HepG2 (cell line): ENCODE results near the gene NME7. TPM values are rescaled to one million over a fixed set of nuclear protein-coding genes. Genes with fewer than 3 reads are reported as not detected.

ENCODE experiments used
- ATAC-seq: fragments of 200-7000 bp; cut with Tn5 transposase; 3 replicates; pipeline ENCODE4 v1.9.1; 2020; ENCODE audit warnings: mild to moderate bottlenecking, moderate library complexity
- BruUV-seq: library from RNA; stranded (reverse); fragments of 400-500 nt; replicated peaks from 2 replicates; lab custom pipeline; 2021; lab: Mats Ljungman, UMichigan
- CTCF ChIA-PET: fragments of 300-600 bp; formaldehyde crosslinking; extraction: SDS; loops from one replicate; lab custom pipeline; 2021; ENCODE audit warnings: low total read pairs, inconsistent platforms, low intra/inter-chr PET ratio; lab: Yijun Ruan, JAX
- POLR2A ChIA-PET: fragments of 350-600 bp; sonication (Branson Sonifier 250); formaldehyde crosslinking; loops from one replicate; lab custom pipeline; 2020; ENCODE audit warnings: antibody characterized with exemption, inconsistent platforms; lab: Yijun Ruan, JAX
- DNase-seq: peaks from one replicate; pipeline ENCODE4 v3.0.0-alpha.2; 2015; ENCODE audit warnings: low spot score
- FAIRE-seq: peaks from 3 replicates; lab custom pipeline; 2011; peaks lifted over from hg19 to GRCh38; lab: Jason Lieb, UNC
- H2AFZ ChIP-seq: one replicate; pipeline ENCODE4 v1.6.1; 2011; ENCODE audit warnings: low read length, inconsistent platforms
- H3K27ac ChIP-seq: fragments of 300-600 bp; 3 replicates; pipeline ENCODE4 v1.8.0; 2011; ENCODE audit warnings: mixed run types, mild to moderate bottlenecking, mixed read lengths, low read length, inconsistent platforms; ENCODE audit not compliant: insufficient read depth; ENCODE audit errors: extremely low read length
- H3K27me3 ChIP-seq, 2 experiments: fragments of 200-600 bp in 1 of 2; 2 replicates in 1 of 2; 3 replicates in 1 of 2; pipeline versions ENCODE4 v1.6.0 to v1.8.0; 2011; ENCODE audit warnings: low read length in 2 of 2, mild to moderate bottlenecking in 2 of 2, moderate library complexity in 2 of 2, inconsistent platforms in 1 of 2; ENCODE audit not compliant: insufficient read depth in 2 of 2, control insufficient read depth in 1 of 2
- H3K36me3 ChIP-seq, 2 experiments: fragments of 200-600 bp in 1 of 2; replicated peaks in 1 of 2; 2 replicates in 1 of 2; 3 replicates in 1 of 2; pipeline versions ENCODE4 v1.5.1 to v1.8.0; 2011; ENCODE audit warnings: low read length in 2 of 2, inconsistent platforms in 1 of 2; ENCODE audit not compliant: insufficient read depth in 2 of 2, control insufficient read depth in 1 of 2
- H3K4me1 ChIP-seq: 2 replicates; pipeline ENCODE4 v1.5.1; 2012; ENCODE audit warnings: low read length, inconsistent platforms; ENCODE audit not compliant: insufficient read depth
- H3K4me2 ChIP-seq: 2 replicates; pipeline ENCODE4 v1.6.0; 2011; ENCODE audit warnings: low read depth, low read length, inconsistent platforms
- H3K4me3 ChIP-seq, 3 experiments: fragments of 200-600 bp in 1 of 3; sonication (generic), shearing (Covaris generic) in 1 of 3; replicated peaks in 1 of 3; 2 replicates each; pipeline ENCODE4 v1.5.1; 2011 to 2016; ENCODE audit warnings: low read length in 3 of 3, inconsistent platforms in 2 of 3, low read depth in 2 of 3, mild to moderate bottlenecking in 2 of 3, control low read depth in 1 of 3, mixed read lengths in 1 of 3; ENCODE audit not compliant: insufficient read depth in 1 of 3
- H3K79me2 ChIP-seq: one replicate; pipeline ENCODE4 v1.6.1; 2011; ENCODE audit warnings: low read length, inconsistent platforms; ENCODE audit not compliant: insufficient read depth
- H3K9ac ChIP-seq: 2 replicates; pipeline ENCODE4 v1.6.0; 2011; ENCODE audit warnings: mild to moderate bottlenecking, low read depth, low read length, inconsistent platforms; ENCODE audit not compliant: insufficient read depth
- H3K9me3 ChIP-seq: 2 replicates; pipeline ENCODE4 v1.5.1; 2012; ENCODE audit warnings: mild to moderate bottlenecking, low read length
- H4K20me1 ChIP-seq: 2 replicates; pipeline ENCODE4 v1.6.0; 2011; ENCODE audit warnings: inconsistent platforms, mild to moderate bottlenecking, low read length, moderate library complexity; ENCODE audit not compliant: insufficient read depth
- KLF16 ChIP-seq, 2 experiments: sonication (generic) in 1 of 2; formaldehyde crosslinking in 1 of 2; IDR thresholded peaks; 2 replicates each; pipeline versions ENCODE4 v1.6.1 to v1.8.0; 2016 to 2023; ENCODE audit warnings: missing genetic modification reagents in 2 of 2, missing compliant biosample characterization in 1 of 2
- LRRFIP1 ChIP-seq: sonication (generic); formaldehyde crosslinking; conservative IDR thresholded peaks from 2 replicates; pipeline ENCODE4 v1.4.0; 2020; ENCODE audit warnings: missing genetic modification reagents
- MTA1 ChIP-seq: sonication (generic); formaldehyde crosslinking; IDR thresholded peaks from 2 replicates; pipeline ENCODE4 v1.4.0; 2020; ENCODE audit warnings: missing genetic modification reagents, mild to moderate bottlenecking, borderline replicate concordance
- SAFB2 ChIP-seq: sonication (generic); formaldehyde crosslinking; IDR thresholded peaks from 2 replicates; pipeline ENCODE4 v1.5.1; 2020; ENCODE audit warnings: missing genetic modification reagents, low read depth, mild to moderate bottlenecking, borderline replicate concordance
- SNRNP70 ChIP-seq: fragments of 200-400 bp; formaldehyde crosslinking; IDR thresholded peaks from 2 replicates; pipeline ENCODE4 v1.6.1; 2017; ENCODE audit warnings: mild to moderate bottlenecking, low read depth, low read length, moderate library complexity
- SRY ChIP-seq: sonication (generic); formaldehyde crosslinking; IDR thresholded peaks from 2 replicates; pipeline ENCODE4 v1.8.0; 2022; ENCODE audit warnings: mild to moderate bottlenecking, missing genetic modification reagents
- TAF1 ChIP-seq: sonication (generic); formaldehyde crosslinking; IDR thresholded peaks from 2 replicates; pipeline ENCODE4 v1.4.0; 2020; ENCODE audit warnings: missing genetic modification reagents
- TIGD3 ChIP-seq: sonication (generic); formaldehyde crosslinking; IDR thresholded peaks from 2 replicates; pipeline ENCODE4 v1.5.1; 2020; ENCODE audit warnings: mild to moderate bottlenecking, missing genetic modification reagents, borderline replicate concordance
- ZBTB21 ChIP-seq: sonication (generic); formaldehyde crosslinking; IDR thresholded peaks from 2 replicates; pipeline ENCODE4 v1.4.0; 2020; ENCODE audit warnings: missing genetic modification reagents
- ZKSCAN8 ChIP-seq: IDR thresholded peaks from 2 replicates; pipeline ENCODE4 v1.6.1; 2016; ENCODE audit warnings: borderline replicate concordance, missing genetic modification reagents, missing compliant biosample characterization
- ZNF101 ChIP-seq: sonication (generic); formaldehyde crosslinking; IDR thresholded peaks from 2 replicates; pipeline ENCODE4 v1.4.0; 2020; ENCODE audit warnings: mild to moderate bottlenecking, low read depth, missing genetic modification reagents, borderline replicate concordance
- ZNF17 ChIP-seq: sonication (generic); formaldehyde crosslinking; IDR thresholded peaks from 2 replicates; pipeline ENCODE4 v1.5.0; 2020; ENCODE audit warnings: mild to moderate bottlenecking, missing genetic modification reagents
- ZNF230 ChIP-seq: sonication (generic); formaldehyde crosslinking; IDR thresholded peaks from 2 replicates; pipeline ENCODE4 v1.4.0; 2020; ENCODE audit warnings: mild to moderate bottlenecking, missing genetic modification reagents
- ZNF256 ChIP-seq: sonication (generic); formaldehyde crosslinking; conservative IDR thresholded peaks from 2 replicates; pipeline ENCODE4 v1.4.0; 2020; ENCODE audit warnings: missing genetic modification reagents
- ZNF432 ChIP-seq: sonication (generic); formaldehyde crosslinking; IDR thresholded peaks from 2 replicates; pipeline ENCODE4 v1.5.0; 2020; ENCODE audit warnings: missing genetic modification reagents, mild to moderate bottlenecking, borderline replicate concordance
- ZNF543 ChIP-seq: sonication (generic); formaldehyde crosslinking; IDR thresholded peaks from 2 replicates; pipeline ENCODE4 v1.4.0; 2020; ENCODE audit warnings: mild to moderate bottlenecking, missing genetic modification reagents
- ZNF576 ChIP-seq: sonication (generic); formaldehyde crosslinking; IDR thresholded peaks from 2 replicates; pipeline ENCODE4 v1.4.0; 2020; ENCODE audit warnings: mild to moderate bottlenecking, missing genetic modification reagents
- WGBS: methylation state at CpG from one replicate; pipeline ENCODE4 v1.1.6; 2017; ENCODE audit warnings: low lambda C conversion rate; 5-methylcytosine and 5-hydroxymethylcytosine counted together
- in situ Hi-C: cut with HindIII; loops from 2 replicates; pipeline ENCODE4 v1.10.0; 2017; ENCODE audit warnings: low pct_unique_long_range_greater_than_20kb; ENCODE audit not compliant: extremely low pct_ligation_motif_present
- intact Hi-C: fragments of 100-400 bp; cut with micrococcal nuclease; formaldehyde crosslinking; loops from one replicate; pipeline ENCODE4 v1.10.0; 2022; ENCODE audit not compliant: unreplicated experiment
- polyA plus RNA-seq, 8 experiments: library from polyadenylated mRNA; depleted of rRNA in 3 of 8; stranded (reverse) in 7 of 8; unstranded in 1 of 8; fragments of >200 nt; fragmentation: Illumina TruSeq in 4 of 8; extraction: Trizol in 4 of 8; gene quantifications; 2 replicates each; pipeline versions ENCODE4 v1.2.1 to v1.2.3, GENCODE V29; 2011 to 2016; ENCODE audit warnings: low read depth in 4 of 8, missing spikeins in 1 of 8, mixed read lengths in 1 of 8; ENCODE audit not compliant: insufficient read depth in 1 of 8
- total RNA-seq, 5 experiments: library from RNA; depleted of rRNA; stranded (reverse); fragments of >200 nt; fragmentation: Illumina TruSeq; extraction: Trizol; gene quantifications; 2 replicates each; pipeline ENCODE4 v1.2.3, GENCODE V29; 2016; ENCODE audit warnings: low read depth in 1 of 5

The NME7 gene
- total and polyA plus RNA-seq, 2 of the 13 experiments (the other 11 are each of a cell fraction or from before 2014, with no cell fraction given), result 9.4 to 22.5 TPM

GRCh38 chr1:169392406-169392805 is 24.8 kb upstream of the NME7 start:
- Histone ChIP-seq H3K4me2 (no peak overlapping the region), H3K9ac (no peak overlapping the region), H3K79me2 (no peaks in the 10 kb centered on the region), H3K9me3 (no peaks in the 10 kb centered on the region), H4K20me1 (no peaks in the 10 kb centered on the region), H3K27ac (no peak overlapping the region), H3K36me3 (peaks cover 0 to 9% of the 10 kb centered on the region in 2 experiments; a peak in 1 of 5 replicates), H3K27me3 (no peaks in the 10 kb centered on the region), H2AFZ (no peak overlapping the region), H3K4me1 (no peaks in the 10 kb centered on the region), H3K4me3 (no peak overlapping the region)
- no peak for TF ChIP-seq LRRFIP1 (CRISPR knock-in tag)
- TF ChIP-seq ZNF230 (CRISPR knock-in tag), result no peak
- TF ChIP-seq ZBTB21, result no peak
- TF ChIP-seq ZNF256, result no peak
- no peak for TF ChIP-seq ZKSCAN8 (CRISPR knock-in tag)
- no peak for TF ChIP-seq ZNF17
- no peak for TF ChIP-seq SRY
- TF ChIP-seq SNRNP70, result no peak
- no peak for TF ChIP-seq TIGD3 (CRISPR knock-in tag)
- TF ChIP-seq ZNF576, result no peak
- TF ChIP-seq SAFB2, result no peak
- no peak for TF ChIP-seq ZNF543 (CRISPR knock-in tag)
- no peak for TF ChIP-seq ZNF101 (CRISPR knock-in tag)
- no peak for TF ChIP-seq KLF16 (CRISPR knock-in tag; IDR thresholded peaks at IDR 0.05)
- no peak for TF ChIP-seq TAF1 (CRISPR knock-in tag)
- TF ChIP-seq ZNF432 (CRISPR knock-in tag), result no peak
- TF ChIP-seq MTA1, result no peak
- ChIA-PET CTCF (no interaction called here), POLR2A (no interaction called here)
- BruUV-seq, result no TSS peak
- in situ Hi-C loops (no loop called here), intact Hi-C loops (no loop called here)
- ATAC-seq (no peak), FAIRE-seq (no peak), DNase-seq (no peak)
- 91% methylated on average over 1 of the region's 1 CpG for WGBS
